SK-N-SH (cell line): ENCODE results near the gene AIF1L. TPM values are rescaled to one million over a fixed set of nuclear protein-coding genes. Genes with fewer than 3 reads are reported as not detected.

Experiments used
- CTCF ChIA-PET: fragments of 300-600, 350-600 bp; formaldehyde crosslinking; extraction: SDS; loops from one replicate; lab custom pipeline; 2021; lab: Yijun Ruan, JAX
- POLR2A ChIA-PET: fragments of 350-600 bp; sonication (Branson Sonifier 250); formaldehyde crosslinking; extraction: SDS; loops from one replicate; lab custom pipeline; 2020; ENCODE audit warnings: antibody characterized with exemption, inconsistent platforms; lab: Yijun Ruan, JAX
- DNase-seq: peaks from one replicate; pipeline ENCODE4 v3.0.0; 2012
- H2AFZ ChIP-seq: fragments of 200-600 bp; sonication (generic); 2 replicates; pipeline ENCODE4 v1.8.1; 2016; ENCODE audit warnings: antibody characterized with exemption, mild to moderate bottlenecking, low read depth
- H3F3A ChIP-seq: fragments of 200-600 bp; sonication (generic); replicated peaks from 2 replicates; pipeline ENCODE3; 2016; ENCODE audit warnings: antibody characterized with exemption, mild to moderate bottlenecking; ENCODE audit not compliant: insufficient read depth
- H3K27ac ChIP-seq, 2 experiments: fragments of 200-500 bp in 1 of 2; fragments of 200-600 bp in 1 of 2; sonication (Bioruptor generic) in 1 of 2; sonication (generic), shearing (Covaris generic) in 1 of 2; 2 replicates each; pipeline versions ENCODE4 v1.5.1 to v1.6.1; 2014 to 2016; ENCODE audit warnings: low read depth in 2 of 2, inconsistent platforms in 1 of 2, low read length in 1 of 2, mild to moderate bottlenecking in 1 of 2, mixed read lengths in 1 of 2
- H3K27me3 ChIP-seq: fragments of 200-600 bp; sonication (generic), shearing (Covaris generic); 2 replicates; pipeline ENCODE4 v1.6.1; 2016; ENCODE audit warnings: mixed run types; ENCODE audit not compliant: insufficient read depth
- H3K36me3 ChIP-seq, 2 experiments: fragments of 200-500 bp in 1 of 2; fragments of 200-600 bp in 1 of 2; sonication (Bioruptor generic) in 1 of 2; sonication (generic) in 1 of 2; replicated peaks in 1 of 2; 2 replicates each; pipeline versions ENCODE3 to v1.5.1; 2014 to 2016; ENCODE audit warnings: low read length in 1 of 2, mild to moderate bottlenecking in 1 of 2; ENCODE audit not compliant: insufficient read depth in 2 of 2, control insufficient read depth in 1 of 2
- H3K4me1 ChIP-seq, 2 experiments: fragments of 200-500 bp in 1 of 2; fragments of 200-600 bp in 1 of 2; sonication (Bioruptor generic) in 1 of 2; sonication (generic), shearing (Covaris generic) in 1 of 2; 2 replicates each; pipeline versions ENCODE4 v1.5.1 to v1.6.1; 2014 to 2016; ENCODE audit warnings: low read depth in 1 of 2, low read length in 1 of 2, mixed run types in 1 of 2; ENCODE audit not compliant: insufficient read depth in 2 of 2, control insufficient read depth in 1 of 2
- H3K4me2 ChIP-seq: fragments of 200-600 bp; sonication (generic), shearing (Covaris generic); 2 replicates; pipeline ENCODE4 v1.6.1; 2017; ENCODE audit warnings: mixed run types
- H3K4me3 ChIP-seq, 2 experiments: fragments of 200-500 bp in 1 of 2; fragments of 200-600 bp in 1 of 2; sonication (Bioruptor generic) in 1 of 2; sonication (generic), shearing (Covaris generic) in 1 of 2; 2 replicates each; pipeline versions ENCODE4 v1.5.1 to v1.8.1; 2014 to 2016; ENCODE audit warnings: low read depth in 2 of 2, inconsistent platforms in 1 of 2, low read length in 1 of 2, mild to moderate bottlenecking in 1 of 2, mixed read lengths in 1 of 2, moderate library complexity in 1 of 2
- H3K79me2 ChIP-seq: fragments of 200-600 bp; sonication (generic); 2 replicates; pipeline ENCODE4 v1.8.1; 2017; ENCODE audit warnings: mild to moderate bottlenecking; ENCODE audit not compliant: insufficient read depth
- H3K9ac ChIP-seq: fragments of 200-600 bp; sonication (generic); 2 replicates; pipeline ENCODE4 v1.6.1; 2017; ENCODE audit warnings: mixed run types
- H3K9me2 ChIP-seq: fragments of 200-600 bp; sonication (generic); 2 replicates; pipeline ENCODE4 v1.6.1; 2017; ENCODE audit warnings: mixed run types
- H3K9me3 ChIP-seq: fragments of 200-600 bp; sonication (generic); 2 replicates; pipeline ENCODE4 v1.6.1; 2017; ENCODE audit warnings: mixed run types, mild to moderate bottlenecking, moderate library complexity
- H4K20me1 ChIP-seq: fragments of 200-600 bp; sonication (generic); 2 replicates; pipeline ENCODE4 v1.6.1; 2017; ENCODE audit warnings: mild to moderate bottlenecking, mixed run types; ENCODE audit not compliant: insufficient read depth
- CHD2 ChIP-seq: fragments of 150-350 bp; IDR thresholded peaks from 2 replicates; pipeline ENCODE4 v1.6.1; 2018; ENCODE audit warnings: low read length; ENCODE audit not compliant: partially characterized antibody
- CTCF ChIP-seq: fragments of 200-600 bp; sonication (generic); IDR thresholded peaks from 2 replicates; pipeline ENCODE4 v1.6.1; 2017; ENCODE audit warnings: antibody characterized with exemption, mild to moderate bottlenecking, moderate library complexity
- ELF1 ChIP-seq: IDR thresholded peaks from 2 replicates; pipeline ENCODE4 v1.4.0; 2012
- FOXM1 ChIP-seq: IDR thresholded peaks from 2 replicates; pipeline ENCODE4 v1.4.0; 2012; ENCODE audit warnings: low read depth, mild to moderate bottlenecking
- GABPA ChIP-seq: IDR thresholded peaks from 2 replicates; pipeline ENCODE4 v1.4.0; 2012; ENCODE audit warnings: low read depth, mild to moderate bottlenecking
- JUND ChIP-seq: IDR thresholded peaks from 2 replicates; pipeline ENCODE4 v1.4.0; 2012
- MAX ChIP-seq: IDR thresholded peaks from 2 replicates; pipeline ENCODE4 v1.4.0; 2012; ENCODE audit warnings: low read depth
- MXI1 ChIP-seq: IDR thresholded peaks from 2 replicates; pipeline ENCODE4 v1.6.1; 2012; ENCODE audit warnings: mild to moderate bottlenecking, low read depth, low read length, improper control_type of control experiment
- NRF1 ChIP-seq: IDR thresholded peaks from 2 replicates; pipeline ENCODE4 v1.6.1; 2012; ENCODE audit warnings: low read depth, mild to moderate bottlenecking, low read length
- POLR2AphosphoS5 ChIP-seq: IDR thresholded peaks from 2 replicates; pipeline ENCODE4 v1.6.1; 2012; ENCODE audit warnings: low read depth, low read length
- RCOR1 ChIP-seq: fragments of 150-350 bp; IDR thresholded peaks from 2 replicates; pipeline ENCODE4 v1.6.1; 2017; ENCODE audit warnings: antibody characterized with exemption, low read length
- RXRA ChIP-seq: IDR thresholded peaks from 2 replicates; pipeline ENCODE4 v1.4.0; 2012; ENCODE audit warnings: low read depth, mild to moderate bottlenecking, borderline replicate concordance
- SIN3A ChIP-seq: IDR thresholded peaks from 2 replicates; pipeline ENCODE4 v1.6.1; 2012; ENCODE audit warnings: low read depth, mild to moderate bottlenecking, low read length, moderate library complexity, borderline replicate concordance
- SMC3 ChIP-seq: IDR thresholded peaks from 2 replicates; pipeline ENCODE4 v1.6.1; 2012; ENCODE audit warnings: low read depth, low read length, improper control_type of control experiment
- TAF1 ChIP-seq: IDR thresholded peaks from 2 replicates; pipeline ENCODE4 v1.6.1; 2012; ENCODE audit warnings: low read depth, mild to moderate bottlenecking, low read length, moderate library complexity, borderline replicate concordance
- TEAD4 ChIP-seq: IDR thresholded peaks from 2 replicates; pipeline ENCODE4 v1.4.0; 2012; ENCODE audit warnings: mild to moderate bottlenecking, borderline replicate concordance; ENCODE audit not compliant: insufficient read depth
- ZBTB33 ChIP-seq: IDR thresholded peaks from 2 replicates; pipeline ENCODE4 v1.4.0; 2012; ENCODE audit warnings: low read depth, borderline replicate concordance
- WGBS: methylation state at CpG from one replicate; pipeline ENCODE4 v1.1.6; 2017; ENCODE audit warnings: low lambda C conversion rate; 5-methylcytosine and 5-hydroxymethylcytosine counted together
- polyA plus RNA-seq, 3 experiments: library from polyadenylated mRNA; depleted of rRNA; stranded (reverse); fragments of >200 nt; gene quantifications; 2 replicates each; pipeline ENCODE4 v1.2.3, GENCODE V29; 2012
- TF ChIP-seq, protein P1 (sequence below): fragments of 150-350 bp; IDR thresholded peaks from 2 replicates; pipeline ENCODE4 v1.6.1; 2016; ENCODE audit warnings: mild to moderate bottlenecking, low read depth, low read length
- TF ChIP-seq, protein P2 (sequence below): IDR thresholded peaks from 2 replicates; pipeline ENCODE4 v1.6.1; 2012; ENCODE audit warnings: mild to moderate bottlenecking, low read depth, low read length, moderate library complexity

AIF1L gene
- polyA plus RNA-seq, 1 of the 3 experiments (the other 2 are of a cell fraction), result 0.26 TPM

DNA sequence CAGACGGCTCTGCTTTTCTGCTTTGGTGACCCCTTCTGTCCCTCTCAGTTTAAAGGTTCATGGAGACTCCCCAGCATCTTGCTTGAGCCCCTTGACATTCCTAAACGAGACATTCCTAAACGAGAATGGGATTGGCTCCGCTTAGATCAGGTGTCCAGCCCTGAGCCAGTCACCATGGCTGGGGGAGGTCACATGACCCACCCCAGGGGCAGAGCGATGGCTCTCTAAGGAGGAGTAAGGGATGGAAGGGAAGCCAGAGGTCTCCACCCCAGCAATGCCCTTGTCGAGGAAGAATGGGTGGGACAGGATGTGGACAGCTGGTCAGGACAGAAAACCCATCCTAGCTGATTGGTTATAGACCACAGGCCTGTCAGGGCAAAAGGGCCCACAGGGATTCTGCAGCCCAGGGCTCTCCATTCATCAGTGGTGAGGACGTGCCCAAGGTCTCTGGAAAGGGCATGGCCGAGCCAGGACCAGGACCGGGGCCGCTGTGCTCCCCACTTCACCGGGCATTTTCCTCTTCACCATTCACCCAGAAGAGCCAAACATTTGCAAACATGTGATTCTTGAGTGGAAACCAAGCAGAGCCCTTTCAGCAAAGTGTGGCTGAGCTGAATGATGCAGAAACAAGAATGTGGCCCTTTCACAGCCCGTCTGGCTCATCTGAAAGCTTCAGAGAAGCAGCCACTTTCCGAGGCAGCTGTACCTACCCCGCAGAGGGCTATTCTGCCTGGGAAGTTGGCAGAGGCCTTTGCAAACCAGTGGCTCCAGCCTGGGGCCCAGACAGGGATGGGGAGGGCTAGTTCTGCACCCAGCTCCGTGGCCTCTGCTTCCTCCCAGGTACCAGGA lies 19.8 kb upstream of the AIF1L start:
- H3K4me2 ChIP-seq, result no peak overlapping the region
- H3K4me1 ChIP-seq, result no peaks in the 10 kb centered on the region
- no peak overlapping the region for H2AFZ ChIP-seq
- H3K36me3 ChIP-seq, result no peaks in the 10 kb centered on the region
- no peaks in the 10 kb centered on the region for H3K9me3 ChIP-seq
- no peaks in the 10 kb centered on the region for H3K9me2 ChIP-seq
- 0 out of 2 replicates have a peak, but pooled peaks cover 6% of the 10 kb centered on the region for H3K27me3 ChIP-seq
- no peaks in the 10 kb centered on the region for H4K20me1 ChIP-seq
- no peaks in the 10 kb centered on the region for H3K79me2 ChIP-seq
- H3K27ac ChIP-seq, result no peak overlapping the region
- ChIA-PET CTCF (interaction anchor here (1.0 to 2.8 kb wide), 3 partner anchors 20 to 305 kb away, joined by 3 to 10 read pairs (median 3); no protein-coding TSS in a partner anchor), POLR2A (no interaction called here)
- H3F3A ChIP-seq, result no peaks in the 10 kb centered on the region
- no peak for TF ChIP-seq SMC3
- no peak for TF ChIP-seq NRF1
- no peak for TF ChIP-seq MAX
- no peak for TF ChIP-seq TEAD4
- TF ChIP-seq, protein P1, sequence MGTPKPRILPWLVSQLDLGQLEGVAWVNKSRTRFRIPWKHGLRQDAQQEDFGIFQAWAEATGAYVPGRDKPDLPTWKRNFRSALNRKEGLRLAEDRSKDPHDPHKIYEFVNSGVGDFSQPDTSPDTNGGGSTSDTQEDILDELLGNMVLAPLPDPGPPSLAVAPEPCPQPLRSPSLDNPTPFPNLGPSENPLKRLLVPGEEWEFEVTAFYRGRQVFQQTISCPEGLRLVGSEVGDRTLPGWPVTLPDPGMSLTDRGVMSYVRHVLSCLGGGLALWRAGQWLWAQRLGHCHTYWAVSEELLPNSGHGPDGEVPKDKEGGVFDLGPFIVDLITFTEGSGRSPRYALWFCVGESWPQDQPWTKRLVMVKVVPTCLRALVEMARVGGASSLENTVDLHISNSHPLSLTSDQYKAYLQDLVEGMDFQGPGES, result no peak
- TF ChIP-seq, protein P2, sequence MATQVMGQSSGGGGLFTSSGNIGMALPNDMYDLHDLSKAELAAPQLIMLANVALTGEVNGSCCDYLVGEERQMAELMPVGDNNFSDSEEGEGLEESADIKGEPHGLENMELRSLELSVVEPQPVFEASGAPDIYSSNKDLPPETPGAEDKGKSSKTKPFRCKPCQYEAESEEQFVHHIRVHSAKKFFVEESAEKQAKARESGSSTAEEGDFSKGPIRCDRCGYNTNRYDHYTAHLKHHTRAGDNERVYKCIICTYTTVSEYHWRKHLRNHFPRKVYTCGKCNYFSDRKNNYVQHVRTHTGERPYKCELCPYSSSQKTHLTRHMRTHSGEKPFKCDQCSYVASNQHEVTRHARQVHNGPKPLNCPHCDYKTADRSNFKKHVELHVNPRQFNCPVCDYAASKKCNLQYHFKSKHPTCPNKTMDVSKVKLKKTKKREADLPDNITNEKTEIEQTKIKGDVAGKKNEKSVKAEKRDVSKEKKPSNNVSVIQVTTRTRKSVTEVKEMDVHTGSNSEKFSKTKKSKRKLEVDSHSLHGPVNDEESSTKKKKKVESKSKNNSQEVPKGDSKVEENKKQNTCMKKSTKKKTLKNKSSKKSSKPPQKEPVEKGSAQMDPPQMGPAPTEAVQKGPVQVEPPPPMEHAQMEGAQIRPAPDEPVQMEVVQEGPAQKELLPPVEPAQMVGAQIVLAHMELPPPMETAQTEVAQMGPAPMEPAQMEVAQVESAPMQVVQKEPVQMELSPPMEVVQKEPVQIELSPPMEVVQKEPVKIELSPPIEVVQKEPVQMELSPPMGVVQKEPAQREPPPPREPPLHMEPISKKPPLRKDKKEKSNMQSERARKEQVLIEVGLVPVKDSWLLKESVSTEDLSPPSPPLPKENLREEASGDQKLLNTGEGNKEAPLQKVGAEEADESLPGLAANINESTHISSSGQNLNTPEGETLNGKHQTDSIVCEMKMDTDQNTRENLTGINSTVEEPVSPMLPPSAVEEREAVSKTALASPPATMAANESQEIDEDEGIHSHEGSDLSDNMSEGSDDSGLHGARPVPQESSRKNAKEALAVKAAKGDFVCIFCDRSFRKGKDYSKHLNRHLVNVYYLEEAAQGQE, result no peak
- TF ChIP-seq CHD2, result no peak
- TF ChIP-seq CTCF, result no peak
- TF ChIP-seq GABPA, result no peak
- TF ChIP-seq RCOR1, result no peak
- TF ChIP-seq SIN3A, result no peak
- no peak for TF ChIP-seq TAF1
- no peak for TF ChIP-seq ZBTB33
- no peak for TF ChIP-seq RXRA
- no peak for TF ChIP-seq MXI1
- no peak for TF ChIP-seq JUND
- no peak for TF ChIP-seq FOXM1
- no peak for TF ChIP-seq ELF1
- no peak for TF ChIP-seq POLR2AphosphoS5
- TF ChIP-seq, all 33 proteins: peak for 0
- Histone ChIP-seq H3K4me3 (no peak overlapping the region), H3K9ac (no peak overlapping the region)
- 63% methylated on average over 14 of the region's 15 CpGs for WGBS
- no peak for DNase-seq
